ENCODE results near the gene RTL1. TPM values are rescaled to one million over a fixed set of nuclear protein-coding genes. Genes with fewer than 3 reads are reported as not detected.
A peak's percentile ranks its signal among the peaks of the same experiment; 100 is the strongest.

Gene RTL1
- total RNA-seq, 1 donor from 2014 or later: not detected

DNA sequence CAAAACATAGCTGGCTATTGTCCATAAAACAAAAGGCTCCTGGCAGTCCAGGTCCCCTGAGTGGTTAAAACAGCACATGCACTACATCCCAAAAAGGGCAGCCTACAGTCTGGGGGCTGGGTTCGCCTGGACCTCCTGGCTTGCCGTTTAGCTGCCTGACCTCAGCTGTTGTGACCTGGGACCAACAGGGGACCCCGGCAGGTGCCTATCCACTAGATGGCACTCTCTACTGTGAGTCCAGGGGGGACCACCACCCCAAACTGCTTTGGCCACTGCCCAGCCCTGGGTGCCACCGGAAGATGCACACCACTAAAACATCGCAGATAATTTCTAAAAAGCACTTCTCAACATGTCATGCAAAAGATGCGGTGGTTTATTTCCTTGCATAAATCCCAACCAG is 2.9 kb upstream of the RTL1 start:
- Histone ChIP-seq H3K4me3 (no peak overlapping the region), H3K4me1 (no peaks in the 10 kb centered on the region), H3K36me3 (no peaks in the 10 kb centered on the region), H3K27me3 (ENCODE audit: low read depth) (peaks cover 53% of the 10 kb centered on the region), H3K27ac (no peak overlapping the region), H3K9me3 (no peaks in the 10 kb centered on the region)
- peak; percentile 35 for DNase-seq
- intact Hi-C loops (cut with DNase I): no loop called here
- no peak for ATAC-seq
- TF ChIP-seq, protein P1, sequence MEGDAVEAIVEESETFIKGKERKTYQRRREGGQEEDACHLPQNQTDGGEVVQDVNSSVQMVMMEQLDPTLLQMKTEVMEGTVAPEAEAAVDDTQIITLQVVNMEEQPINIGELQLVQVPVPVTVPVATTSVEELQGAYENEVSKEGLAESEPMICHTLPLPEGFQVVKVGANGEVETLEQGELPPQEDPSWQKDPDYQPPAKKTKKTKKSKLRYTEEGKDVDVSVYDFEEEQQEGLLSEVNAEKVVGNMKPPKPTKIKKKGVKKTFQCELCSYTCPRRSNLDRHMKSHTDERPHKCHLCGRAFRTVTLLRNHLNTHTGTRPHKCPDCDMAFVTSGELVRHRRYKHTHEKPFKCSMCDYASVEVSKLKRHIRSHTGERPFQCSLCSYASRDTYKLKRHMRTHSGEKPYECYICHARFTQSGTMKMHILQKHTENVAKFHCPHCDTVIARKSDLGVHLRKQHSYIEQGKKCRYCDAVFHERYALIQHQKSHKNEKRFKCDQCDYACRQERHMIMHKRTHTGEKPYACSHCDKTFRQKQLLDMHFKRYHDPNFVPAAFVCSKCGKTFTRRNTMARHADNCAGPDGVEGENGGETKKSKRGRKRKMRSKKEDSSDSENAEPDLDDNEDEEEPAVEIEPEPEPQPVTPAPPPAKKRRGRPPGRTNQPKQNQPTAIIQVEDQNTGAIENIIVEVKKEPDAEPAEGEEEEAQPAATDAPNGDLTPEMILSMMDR (IDR thresholded peaks at IDR 0.05): no peak

DNA sequence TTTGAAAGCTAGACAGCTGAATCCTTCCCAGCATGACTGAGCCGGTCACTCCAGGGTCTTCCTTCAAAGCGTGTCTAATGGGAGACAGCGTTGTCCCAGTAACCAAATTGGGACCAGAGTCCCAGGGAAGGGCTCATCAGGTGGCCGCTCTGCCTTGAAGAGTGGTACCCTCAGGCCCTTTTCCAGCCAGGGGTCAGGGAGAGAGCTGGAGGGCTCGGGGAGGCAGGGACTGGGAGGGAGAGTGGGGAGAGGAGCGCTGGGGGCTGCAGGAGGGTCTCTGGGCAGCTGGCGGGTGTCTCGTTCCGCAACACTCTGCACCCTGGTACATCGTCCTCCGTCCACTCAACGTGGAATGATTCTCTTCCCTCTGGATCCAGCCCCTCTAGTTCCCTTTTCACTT is 1.6 kb upstream of the RTL1 start:
- intact Hi-C loops (cut with DNase I): no loop called here
- H3K4me1 ChIP-seq: peaks cover 4% of the 10 kb centered on the region
- no peak for DNase-seq
- H3K4me3 ChIP-seq: no peak overlapping the region
- TF ChIP-seq, protein P1 (IDR thresholded peaks at IDR 0.05): no peak
- no peak for ATAC-seq
- no peak overlapping the region for H3K27ac ChIP-seq
- H3K9me3 ChIP-seq: no peaks in the 10 kb centered on the region
- no peaks in the 10 kb centered on the region for H3K36me3 ChIP-seq
- H3K27me3 ChIP-seq (ENCODE audit: low read depth): peaks cover 57% of the 10 kb centered on the region

DNA sequence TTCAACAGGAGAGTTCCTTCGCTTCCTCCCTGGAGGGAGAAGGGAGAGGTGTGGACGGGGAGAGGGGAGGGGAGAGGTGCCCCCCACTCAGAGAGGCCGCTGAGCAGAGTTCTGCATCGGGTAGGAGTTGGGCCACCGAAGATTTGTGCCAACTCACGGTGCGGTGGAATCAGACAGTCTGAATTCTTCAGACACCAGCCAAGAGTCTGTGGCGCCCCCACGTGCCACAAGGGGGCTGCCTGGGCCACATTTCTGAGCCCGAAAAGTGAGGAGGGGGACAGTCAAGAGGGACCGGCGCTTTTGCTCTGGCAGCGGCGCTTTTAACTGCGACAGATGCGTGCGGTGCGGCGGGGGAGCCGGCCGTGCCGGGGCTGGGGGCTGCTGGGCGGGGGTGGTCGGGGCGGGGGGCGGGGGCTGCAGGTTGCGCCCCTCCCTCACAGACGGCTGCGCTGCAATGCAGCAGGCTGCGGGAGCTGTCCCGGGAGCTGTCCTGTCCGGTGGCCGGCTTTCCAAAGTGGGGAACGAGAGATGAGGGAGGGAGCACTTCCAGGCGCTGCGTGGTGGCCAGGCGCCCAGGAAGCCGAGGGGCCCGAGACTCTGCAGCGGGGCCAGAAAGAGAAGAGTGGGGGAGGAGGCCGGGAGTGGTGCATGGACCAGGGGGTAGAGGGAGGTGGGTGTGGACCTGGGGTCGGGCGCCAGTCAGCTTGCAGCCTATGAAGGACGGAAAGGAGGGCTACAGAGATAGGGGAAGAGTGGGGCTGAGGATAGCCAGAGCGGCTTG is 975 bp upstream of the RTL1 start:
- TF ChIP-seq, protein P1 (IDR thresholded peaks at IDR 0.05): no peak
- no peak overlapping the region for H3K4me3 ChIP-seq
- H3K9me3 ChIP-seq: no peaks in the 10 kb centered on the region
- ATAC-seq: no peak
- no peak overlapping the region for H3K27ac ChIP-seq
- intact Hi-C loops (cut with DNase I): no loop called here
- H3K4me1 ChIP-seq: peaks cover 10% of the 10 kb centered on the region
- DNase-seq: peak; percentile 30
- peaks cover 57% of the 10 kb centered on the region for H3K27me3 ChIP-seq (ENCODE audit: low read depth)
- no peaks in the 10 kb centered on the region for H3K36me3 ChIP-seq

DNA sequence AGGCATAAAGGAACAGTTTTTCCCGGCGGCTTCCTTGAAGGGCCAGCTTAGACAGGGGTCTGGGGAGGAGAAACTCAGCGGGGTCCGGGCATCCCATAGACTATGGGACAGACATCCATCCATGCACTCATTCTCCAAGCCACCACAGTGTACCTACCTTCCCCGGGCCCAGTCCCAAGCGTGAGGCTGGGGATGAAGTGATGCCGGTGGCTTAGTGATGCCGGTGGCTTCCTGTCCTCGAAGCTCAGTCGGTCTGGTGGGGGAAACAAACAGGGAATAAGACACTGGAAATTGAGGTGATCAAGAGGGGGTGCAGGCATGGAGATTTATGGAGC is 421 bp downstream of the RTL1 start:
- Histone ChIP-seq H3K27me3 (ENCODE audit: low read depth) (peaks cover 68% of the 10 kb centered on the region), H3K36me3 (no peaks in the 10 kb centered on the region), H3K4me3 (no peak overlapping the region), H3K9me3 (no peaks in the 10 kb centered on the region), H3K4me1 (peaks cover 16% of the 10 kb centered on the region), H3K27ac (no peak overlapping the region)
- ATAC-seq: no peak
- TF ChIP-seq, protein P1 (IDR thresholded peaks at IDR 0.05): no peak
- intact Hi-C loops (cut with DNase I): no loop called here
- DNase-seq: peak; percentile 20

DNA sequence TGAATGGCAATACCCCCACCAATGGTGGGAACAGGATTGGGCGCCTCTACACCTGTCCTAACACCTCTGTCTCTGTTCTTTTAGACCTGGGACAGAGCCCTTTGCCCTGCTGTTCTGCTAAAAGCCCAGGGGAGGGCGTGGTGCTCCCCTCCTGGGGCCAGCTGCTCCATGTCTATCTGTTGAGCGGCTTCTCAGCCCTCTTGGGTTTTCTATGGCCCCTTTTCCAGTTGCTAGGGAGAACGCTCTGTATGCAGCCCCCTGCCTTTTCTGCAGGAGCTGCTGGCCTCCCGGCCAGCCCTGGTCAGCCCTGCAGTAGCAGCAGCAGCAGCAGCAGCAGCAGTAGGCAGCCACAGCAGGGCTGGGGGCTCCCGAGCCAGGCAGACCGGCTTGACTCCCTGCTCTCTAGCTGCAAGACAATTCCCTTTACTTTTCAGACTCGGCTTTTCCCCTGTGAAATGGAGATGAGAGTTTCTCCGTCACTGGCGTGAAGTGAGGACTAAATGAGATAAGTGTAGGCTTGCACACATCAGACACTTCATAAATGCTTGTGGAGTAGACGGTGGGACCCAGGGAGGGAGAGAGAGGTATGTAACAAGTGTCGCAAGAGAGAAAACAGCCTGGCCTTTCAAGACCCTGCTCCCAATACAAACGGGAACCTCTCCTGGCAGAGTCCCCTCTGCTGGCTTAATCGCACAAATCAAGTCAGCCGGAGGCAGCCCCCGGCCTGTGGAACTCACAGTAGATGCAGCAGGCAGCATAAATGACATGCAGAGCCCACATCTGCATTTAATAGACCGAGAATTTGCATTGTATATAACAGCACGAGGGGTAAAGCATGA is 1.0 kb downstream of the RTL1 start:
- intact Hi-C loops (cut with DNase I): no loop called here
- H3K4me3 ChIP-seq: no peak overlapping the region
- TF ChIP-seq, protein P1 (IDR thresholded peaks at IDR 0.05): no peak
- H3K27ac ChIP-seq: no peak overlapping the region
- H3K36me3 ChIP-seq: no peaks in the 10 kb centered on the region
- no peaks in the 10 kb centered on the region for H3K9me3 ChIP-seq
- DNase-seq (no peak), ATAC-seq (no peak)
- H3K4me1 ChIP-seq: peaks cover 16% of the 10 kb centered on the region
- H3K27me3 ChIP-seq (ENCODE audit: low read depth): peaks cover 68% of the 10 kb centered on the region

Measured in lower lobe of right lung (tissue), 2 donors.